A673 (cell line): ENCODE measurements around the gene COL5A1. TPM values are rescaled to one million over a fixed set of nuclear protein-coding genes. Genes with fewer than 3 reads are reported as not detected.

Source experiments
- BruUV-seq: library from RNA; stranded (reverse); fragments of 400-500 nt; replicated peaks from 2 replicates; lab custom pipeline; 2021; lab: Mats Ljungman, UMichigan
- CTCF ChIA-PET: fragments of 300-600 bp; sonication (Branson Sonifier 250); formaldehyde crosslinking; loops from one replicate; lab custom pipeline; 2022; ENCODE audit warnings: antibody characterized with exemption; lab: Charles Lee
- POLR2A ChIA-PET: fragments of 300-600 bp; sonication (Branson Sonifier 250); formaldehyde crosslinking; loops from one replicate; lab custom pipeline; 2022; ENCODE audit warnings: antibody characterized with exemption; ENCODE audit not compliant: low non-redundant PET; lab: Charles Lee
- DNase-seq: peaks from one replicate; pipeline ENCODE4 v3.0.0-alpha.2; 2015; ENCODE audit warnings: low spot score
- H3K27ac ChIP-seq: fragments of 200-600 bp; sonication (generic); 2 replicates; pipeline ENCODE4 v1.5.1; 2016; ENCODE audit warnings: mixed run types, low read depth, mild to moderate bottlenecking, mixed read lengths, antibody characterized with exemption, low read length; ENCODE audit not compliant: poor library complexity, severe bottlenecking
- H3K27me3 ChIP-seq: fragments of 200-600 bp; sonication (generic); replicated peaks from 2 replicates; pipeline ENCODE4 v1.6.1; 2017; ENCODE audit warnings: mixed run types, low read depth, mild to moderate bottlenecking, mixed read lengths, antibody characterized with exemption, low read length; ENCODE audit not compliant: insufficient read depth, poor library complexity
- H3K36me3 ChIP-seq: fragments of 200-600 bp; sonication (generic); 2 replicates; pipeline ENCODE4 v1.6.1; 2016; ENCODE audit warnings: mixed run types, mild to moderate bottlenecking, mixed read lengths, antibody characterized with exemption, low read length; ENCODE audit not compliant: insufficient read depth, poor library complexity, severe bottlenecking
- H3K4me1 ChIP-seq: fragments of 200-600 bp; sonication (generic); 2 replicates; pipeline ENCODE4 v1.6.1; 2017; ENCODE audit warnings: mixed run types, mild to moderate bottlenecking, mixed read lengths, antibody characterized with exemption, low read length; ENCODE audit not compliant: insufficient read depth, poor library complexity, severe bottlenecking
- H3K4me3 ChIP-seq: fragments of 200-600 bp; sonication (generic); 2 replicates; pipeline ENCODE4 v1.5.1; 2016; ENCODE audit warnings: low read depth, mixed run types, mild to moderate bottlenecking, mixed read lengths, low read length; ENCODE audit not compliant: poor library complexity, severe bottlenecking
- H3K9me3 ChIP-seq: fragments of 200-600 bp; sonication (generic); 2 replicates; pipeline ENCODE4 v1.6.1; 2016; ENCODE audit warnings: mixed run types, low read depth, mild to moderate bottlenecking, mixed read lengths, antibody characterized with exemption, low read length; ENCODE audit not compliant: poor library complexity, severe bottlenecking
- CTCF ChIP-seq: fragments of 300-800, 200-600 bp; sonication (generic); conservative IDR thresholded peaks from 2 replicates; pipeline ENCODE4 v1.5.1; 2017; ENCODE audit warnings: low read depth, mild to moderate bottlenecking, antibody characterized with exemption, low read length, moderate library complexity, mixed read lengths
- EZH2 ChIP-seq: fragments of 200-600 bp; sonication (generic); IDR thresholded peaks from 2 replicates; pipeline ENCODE4 v1.6.1; 2017; ENCODE audit warnings: borderline replicate concordance, low read depth, mild to moderate bottlenecking, mixed read lengths, antibody characterized with exemption, low read length; ENCODE audit not compliant: poor library complexity, severe bottlenecking
- intact Hi-C: fragments of 100-400 bp; cut with micrococcal nuclease; formaldehyde crosslinking; loops from one replicate; pipeline ENCODE4 v1.10.0; 2022; ENCODE audit not compliant: unreplicated experiment
- total RNA-seq: library from RNA; stranded (reverse); gene quantifications from 2 replicates; pipeline ENCODE4 v1.2.3, GENCODE V29; 2021

Gene COL5A1
- total RNA-seq, 1 experiment from 2014 or later = 33.6 TPM

GRCh38 chr9:134852906-134853654 lies 211.5 kb downstream of the COL5A1 start:
- H3K4me1 ChIP-seq = no peaks in the 10 kb centered on the region
- H3K27ac ChIP-seq = no peak overlapping the region
- ChIA-PET POLR2A (no interaction called here), CTCF (no interaction called here)
- BruUV-seq = no TSS peak
- DNase-seq = no peak
- no peaks in the 10 kb centered on the region for H3K27me3 ChIP-seq
- H3K36me3 ChIP-seq = no peaks in the 10 kb centered on the region
- intact Hi-C loops = no loop called here
- peaks cover 9% of the 10 kb centered on the region for H3K9me3 ChIP-seq
- no peak overlapping the region for H3K4me3 ChIP-seq
- TF ChIP-seq EZH2 = no peak
- no peak for TF ChIP-seq CTCF

GRCh38 chr9:134853893-134854292 lies 212.3 kb downstream of the COL5A1 start:
- Histone ChIP-seq H3K4me1 (no peaks in the 10 kb centered on the region), H3K27me3 (no peaks in the 10 kb centered on the region), H3K9me3 (peaks cover 9% of the 10 kb centered on the region), H3K27ac (no peak overlapping the region), H3K36me3 (no peaks in the 10 kb centered on the region), H3K4me3 (no peak overlapping the region)
- intact Hi-C loops = no loop called here
- BruUV-seq = no TSS peak
- TF ChIP-seq CTCF = no peak
- no peak for TF ChIP-seq EZH2
- ChIA-PET POLR2A (no interaction called here), CTCF (no interaction called here)
- no peak for DNase-seq

GRCh38 chr9:134854541-134854981 lies 213.0 kb downstream of the COL5A1 start:
- no peaks in the 10 kb centered on the region for H3K36me3 ChIP-seq
- BruUV-seq = no TSS peak
- H3K27ac ChIP-seq = no peak overlapping the region
- no peak overlapping the region for H3K4me3 ChIP-seq
- ChIA-PET POLR2A (no interaction called here), CTCF (no interaction called here)
- no peak for DNase-seq
- TF ChIP-seq CTCF (no peak), EZH2 (no peak)
- H3K4me1 ChIP-seq = no peaks in the 10 kb centered on the region
- intact Hi-C loops = no loop called here
- peaks cover 9% of the 10 kb centered on the region for H3K9me3 ChIP-seq
- H3K27me3 ChIP-seq = no peaks in the 10 kb centered on the region
